Lower lobe of right lung (tissue), 2 donors: ENCODE measurements around the gene RPL28. TPM values are rescaled to one million over a fixed set of nuclear protein-coding genes. Genes with fewer than 3 reads are reported as not detected.

ENCODE experiments used
- ATAC-seq, 2 donors: fragments of 200-7000 bp; cut with Tn5 transposase; one replicate each; pipeline ENCODE4 v1.9.1; 2020 to 2022; ENCODE audit warnings: mild to moderate bottlenecking in 2 of 2, moderate library complexity in 2 of 2
- DNase-seq: peaks from one replicate; pipeline ENCODE4 v3.0.0-alpha.2; 2020
- H3K27ac ChIP-seq: fragments of 200-600 bp; one replicate; pipeline ENCODE4 v1.8.0; 2022
- H3K27me3 ChIP-seq: fragments of 200-600 bp; one replicate; pipeline ENCODE4 v1.8.0; 2022; ENCODE audit warnings: low read depth
- H3K36me3 ChIP-seq: fragments of 200-600 bp; one replicate; pipeline ENCODE4 v1.8.0; 2022; ENCODE audit warnings: mild to moderate bottlenecking
- H3K4me1 ChIP-seq: fragments of 200-600 bp; one replicate; pipeline ENCODE4 v1.8.0; 2022
- H3K4me3 ChIP-seq: fragments of 200-600 bp; one replicate; pipeline ENCODE4 v1.8.0; 2022; ENCODE audit warnings: mild to moderate bottlenecking
- H3K9me3 ChIP-seq: fragments of 200-600 bp; one replicate; pipeline ENCODE4 v1.8.0; 2022
- CTCF ChIP-seq: fragments of 200-600 bp; IDR thresholded peaks from one replicate; pipeline ENCODE4 v1.8.0; 2022; ENCODE audit warnings: antibody characterized with exemption, mild to moderate bottlenecking
- intact Hi-C: fragments of 100-400 bp; cut with DNase I; formaldehyde crosslinking; loops from one replicate; pipeline ENCODE4 v1.11.0; 2022
- total RNA-seq: library from RNA; stranded (reverse); fragmentation: NEBNext Ultra II Directional; extraction: Animal tissue kit (Norgen Biotek cat#: 25700); gene quantifications from one replicate; pipeline ENCODE4 v1.2.1, GENCODE V29; 2021
- donor health status: DM: no; HTN: yes; CAD: no; lungs with severe emphysema.

The RPL28 gene
- total RNA-seq, 1 donor from 2014 or later = 1,501 TPM

- H3K27ac ChIP-seq = no peak within 1 kb of the TSS
- no peak within 1 kb of the TSS for H3K4me3 ChIP-seq
- H3K27me3 ChIP-seq = peaks cover 10% of the 10 kb centered on the region
- no peaks in the 10 kb centered on the region for H3K9me3 ChIP-seq
- H3K4me1 ChIP-seq = no peaks in the 10 kb centered on the region
- ATAC-seq = no peak
- H3K36me3 ChIP-seq = no peaks in the 10 kb centered on the region
- intact Hi-C loops = no loop called here
- TF ChIP-seq CTCF = no peak
- no peak for DNase-seq
These were observed 22.6 kb upstream of the RPL28 start, which contains the start of gene GARIN5B for GRCh38 chr19:55362990-55363716. GARIN5B (minus strand) TSS chr19:55363260; CDS start chr19:55363066, 194 bp downstream.

GRCh38 chr19:55365245-55365644, 20.5 kb upstream of the RPL28 start:
- no peaks in the 10 kb centered on the region for H3K4me1 ChIP-seq
- DNase-seq (no peak), ATAC-seq (no peak)
- no peaks in the 10 kb centered on the region for H3K36me3 ChIP-seq
- H3K9me3 ChIP-seq = no peaks in the 10 kb centered on the region
- no peak overlapping the region for H3K4me3 ChIP-seq
- no peak overlapping the region for H3K27ac ChIP-seq
- TF ChIP-seq CTCF = no peak
- H3K27me3 ChIP-seq = peaks cover 29% of the 10 kb centered on the region
- intact Hi-C loops = no loop called here

- no peak overlapping the region for H3K4me3 ChIP-seq
- H3K9me3 ChIP-seq = no peaks in the 10 kb centered on the region
- no peak for DNase-seq
- no peak for TF ChIP-seq CTCF
- H3K4me1 ChIP-seq = no peaks in the 10 kb centered on the region
- no peak for ATAC-seq
- no peak overlapping the region for H3K27ac ChIP-seq
- peaks cover 36% of the 10 kb centered on the region for H3K27me3 ChIP-seq
- H3K36me3 ChIP-seq = no peaks in the 10 kb centered on the region
- intact Hi-C loops = no loop called here
These were observed 19.8 kb upstream of the RPL28 start for GRCh38 chr19:55365964-55366363.

GRCh38 chr19:55366790-55367189, 18.9 kb upstream of the RPL28 start:
- ATAC-seq (no peak), DNase-seq (no peak)
- Histone ChIP-seq H3K4me1 (no peaks in the 10 kb centered on the region), H3K27ac (no peak overlapping the region), H3K9me3 (no peaks in the 10 kb centered on the region), H3K4me3 (no peak overlapping the region), H3K36me3 (no peaks in the 10 kb centered on the region), H3K27me3 (peaks cover 44% of the 10 kb centered on the region)
- TF ChIP-seq CTCF = no peak
- intact Hi-C loops = no loop called here

- Histone ChIP-seq H3K4me3 (no peak overlapping the region), H3K36me3 (no peaks in the 10 kb centered on the region), H3K4me1 (no peaks in the 10 kb centered on the region), H3K27me3 (peaks cover 54% of the 10 kb centered on the region), H3K27ac (no peak overlapping the region), H3K9me3 (no peaks in the 10 kb centered on the region)
- intact Hi-C loops = no loop called here
- DNase-seq (no peak), ATAC-seq (no peak)
- TF ChIP-seq CTCF = no peak
These were observed 17.6 kb upstream of the RPL28 start for GRCh38 chr19:55368106-55368505.
